IgD-negative memory B cell (primary cell): Measurements from ENCODE around the gene DUSP28. TPM values are rescaled to one million over a fixed set of nuclear protein-coding genes. Genes with fewer than 3 reads are reported as not detected.
"Not testable (repeated sequence)": the region's sequence is repeated elsewhere in the genome, so short reads cannot be mapped to it uniquely, and the experiment has no call there.

Experiments
- H3K27ac Mint-ChIP-seq, 3 donors: one replicate each; pipeline ENCODE4 v1.8.0; 2020 to 2022; ENCODE audit warnings: mild to moderate bottlenecking in 3 of 3, mixed read lengths in 3 of 3, moderate library complexity in 1 of 3
- H3K27me3 Mint-ChIP-seq: one replicate; pipeline ENCODE4 v1.8.0; 2021; ENCODE audit warnings: mixed read lengths
- H3K36me3 Mint-ChIP-seq: one replicate; pipeline ENCODE4 v1.8.0; 2020; ENCODE audit warnings: mild to moderate bottlenecking, mixed read lengths
- H3K4me1 Mint-ChIP-seq, 3 donors: one replicate each; pipeline ENCODE4 v1.8.0; 2020 to 2022; ENCODE audit warnings: mixed read lengths in 3 of 3, mild to moderate bottlenecking in 1 of 3
- H3K4me3 Mint-ChIP-seq, 4 donors: one replicate each; pipeline ENCODE4 v1.8.0; 2020 to 2022; ENCODE audit warnings: mild to moderate bottlenecking in 4 of 4, mixed read lengths in 4 of 4, moderate library complexity in 3 of 4
- H3K9me3 Mint-ChIP-seq, 3 donors: one replicate each; pipeline ENCODE4 v1.8.0; 2020 to 2021; ENCODE audit warnings: mixed read lengths in 3 of 3, mild to moderate bottlenecking in 1 of 3
- polyA plus RNA-seq: library from polyadenylated mRNA; unstranded; fragments of 300-500 nt; fragmentation: Illumina TruSeq; gene quantifications from one replicate; pipeline ENCODE4 v1.2.3, GENCODE V29; 2021

Gene DUSP28
- polyA plus RNA-seq, 1 donor from 2014 or later = 23.4 TPM

DNA sequence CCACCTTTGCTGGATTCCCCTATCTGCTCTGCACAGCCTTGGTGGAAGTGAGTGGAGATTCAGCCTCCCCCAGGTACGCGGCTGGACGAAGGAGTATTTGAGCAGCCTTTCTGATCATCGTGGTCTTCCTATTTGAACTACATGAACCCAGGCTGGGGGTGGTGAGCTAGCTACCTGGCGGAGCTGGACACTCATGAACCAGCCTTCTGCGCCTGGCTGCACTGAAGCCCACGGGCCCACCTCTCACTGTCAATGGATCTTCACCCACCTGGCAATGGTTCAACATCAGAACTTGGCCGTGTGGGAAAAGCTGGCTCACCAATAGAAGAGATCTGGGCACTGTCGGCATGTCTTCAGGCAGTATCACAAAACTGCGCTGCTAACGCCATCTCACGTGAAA lies 37.8 kb upstream of the DUSP28 start:
- peaks cover 29% of the 10 kb centered on the region for H3K36me3 Mint-ChIP-seq
- no peak overlapping the region for H3K27ac Mint-ChIP-seq
- H3K27me3 Mint-ChIP-seq = no peaks in the 10 kb centered on the region
- peaks cover 0 to 9% (median 3%) of the 10 kb centered on the region in 3 donors for H3K9me3 Mint-ChIP-seq
- H3K4me1 Mint-ChIP-seq = peaks cover 0 to 5% (median 3%) of the 10 kb centered on the region in 3 donors
- H3K4me3 Mint-ChIP-seq = no peak overlapping the region

GRCh38 chr2:240523451-240524281 lies 36.5 kb upstream of the DUSP28 start:
- H3K27ac Mint-ChIP-seq = no peak overlapping the region
- peaks cover 0 to 9% (median 3%) of the 10 kb centered on the region in 3 donors for H3K9me3 Mint-ChIP-seq
- peaks cover 27% of the 10 kb centered on the region for H3K36me3 Mint-ChIP-seq

DNA sequence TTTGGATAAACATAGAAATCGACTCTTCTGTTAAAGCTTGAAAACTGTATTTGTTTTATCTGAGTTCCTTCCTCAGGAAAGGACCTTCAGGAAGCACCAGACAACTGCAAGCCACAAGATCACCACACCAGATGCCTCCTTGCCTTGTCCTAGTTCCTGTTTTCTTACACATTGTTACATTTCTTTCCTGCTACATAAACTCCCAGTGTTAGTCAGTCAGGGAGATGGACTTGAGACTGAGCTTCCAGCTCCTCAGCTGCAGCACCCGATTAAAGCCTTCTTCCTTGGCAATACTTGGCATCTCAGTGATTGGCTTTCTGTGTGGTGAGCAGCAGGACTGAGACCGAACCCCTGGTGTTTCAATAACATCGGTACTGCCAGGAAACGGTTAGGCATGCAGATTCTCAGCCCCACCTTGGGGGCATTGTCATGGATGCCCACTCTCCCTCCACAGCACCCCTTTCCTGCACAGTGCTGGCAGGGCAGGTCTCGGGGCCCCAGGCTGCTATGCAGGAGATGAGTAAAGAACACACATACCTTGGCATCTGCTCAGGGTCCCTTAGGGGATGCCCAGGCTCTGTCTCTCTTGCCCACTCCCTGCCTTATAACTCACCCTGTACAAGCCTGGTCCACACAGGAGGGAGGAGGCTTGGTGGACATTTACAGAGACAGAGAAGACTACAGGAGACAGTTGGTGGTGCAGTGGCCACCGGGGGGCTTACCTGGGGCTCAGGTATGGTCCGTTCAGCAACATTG lies 35.0 kb upstream of the DUSP28 start:
- Mint-ChIP-seq H3K27ac (no peak overlapping the region), H3K4me1 (peaks cover 0 to 11% (median 3%) of the 10 kb centered on the region in 3 donors), H3K36me3 (peaks cover 36% of the 10 kb centered on the region), H3K27me3 (no peaks in the 10 kb centered on the region), H3K4me3 (no peak overlapping the region), H3K9me3 (peaks cover 0 to 9% (median 3%) of the 10 kb centered on the region in 3 donors)

More at GRCh38 chr2:240523451-240524281, 36.5 kb upstream of the DUSP28 start:
- peaks cover 0 to 9% (median 3%) of the 10 kb centered on the region in 3 donors for H3K4me1 Mint-ChIP-seq
- no peaks in the 10 kb centered on the region for H3K27me3 Mint-ChIP-seq
- no peak overlapping the region for H3K4me3 Mint-ChIP-seq

GRCh38 chr2:240525802-240526201 lies 34.4 kb upstream of the DUSP28 start:
- Mint-ChIP-seq H3K4me1 (peaks cover 0 to 9% (median under 1%) of the 10 kb centered on the region in 3 donors), H3K36me3 (peaks cover 39% of the 10 kb centered on the region), H3K27me3 (no peaks in the 10 kb centered on the region), H3K4me3 (no peak overlapping the region), H3K27ac (no peak overlapping the region), H3K9me3 (peaks cover 0 to 9% (median 3%) of the 10 kb centered on the region in 3 donors)

GRCh38 chr2:240526521-240526920 lies 33.6 kb upstream of the DUSP28 start:
- H3K9me3 Mint-ChIP-seq = peaks cover 5 to 9% (median 5%) of the 10 kb centered on the region in 3 donors
- no peaks in the 10 kb centered on the region for H3K27me3 Mint-ChIP-seq
- H3K36me3 Mint-ChIP-seq = peaks cover 45% of the 10 kb centered on the region
- no peak overlapping the region for H3K4me3 Mint-ChIP-seq
- no peak overlapping the region for H3K27ac Mint-ChIP-seq
- H3K4me1 Mint-ChIP-seq = peaks cover 0 to 9% (median 0%) of the 10 kb centered on the region in 3 donors

DNA sequence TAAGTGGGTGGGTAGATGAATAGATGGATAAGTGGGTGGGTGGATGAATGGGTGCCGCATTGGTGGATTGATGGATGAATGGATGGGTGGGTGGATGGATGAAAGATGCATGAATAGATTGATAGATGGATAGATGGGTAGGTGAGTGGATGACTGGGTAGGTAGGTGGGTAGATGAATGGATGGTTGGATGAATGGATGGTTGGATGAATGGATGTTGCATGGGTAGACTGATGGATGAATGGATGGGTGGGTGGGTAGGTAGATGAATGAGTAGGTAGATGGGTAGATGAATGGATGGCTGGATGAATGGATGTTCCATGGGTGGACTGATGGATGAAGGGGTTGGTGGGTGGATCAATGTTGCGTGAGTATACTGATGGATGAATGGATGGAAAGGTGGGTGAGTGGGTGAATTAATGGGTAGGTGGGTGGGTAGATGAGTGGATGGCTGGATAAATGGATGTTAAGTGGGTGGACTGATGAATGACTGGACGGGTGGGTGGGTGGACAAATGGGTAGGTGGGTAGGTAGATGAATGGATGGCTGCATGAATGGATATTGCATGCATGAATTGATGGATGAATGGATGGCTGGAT lies 32.9 kb upstream of the DUSP28 start:
- H3K36me3 Mint-ChIP-seq = peaks cover 49% of the 10 kb centered on the region
- no peak overlapping the region for H3K27ac Mint-ChIP-seq
- no peaks in the 10 kb centered on the region for H3K27me3 Mint-ChIP-seq
- H3K4me1 Mint-ChIP-seq = peaks cover 0 to 9% (median 0%) of the 10 kb centered on the region in 3 donors
- peaks cover 7 to 14% (median 10%) of the 10 kb centered on the region in 3 donors for H3K9me3 Mint-ChIP-seq
- H3K4me3 Mint-ChIP-seq = no peak overlapping the region

DNA sequence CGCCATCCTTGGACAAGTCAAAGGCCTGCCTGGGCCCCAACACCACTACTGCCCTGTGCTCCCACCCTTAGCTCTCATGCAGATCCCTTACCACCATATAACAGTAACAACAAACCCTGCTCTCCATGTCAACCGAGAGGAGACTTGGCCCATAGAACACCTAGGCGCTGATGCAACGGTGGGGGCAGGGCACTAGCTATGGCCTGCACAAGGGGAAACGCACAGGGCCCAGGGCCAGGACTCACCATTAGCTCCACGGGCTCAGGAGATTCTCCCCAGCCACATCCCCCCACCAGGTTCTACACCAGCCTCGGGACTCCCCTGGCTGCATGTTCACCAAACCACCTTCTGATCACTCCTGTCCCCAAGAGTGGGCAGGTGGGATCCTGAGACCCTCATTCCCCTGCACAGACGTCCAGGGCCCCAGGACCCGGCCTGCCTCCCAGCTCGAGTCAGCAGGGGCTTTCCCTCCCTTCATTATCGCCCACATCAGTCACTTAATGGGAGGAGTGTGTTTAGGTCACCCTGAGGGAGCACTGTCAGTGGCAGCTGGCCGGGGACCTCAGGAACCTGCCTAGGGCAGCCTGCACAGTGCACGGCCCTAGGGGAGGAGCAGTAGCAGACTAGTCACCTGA lies 31.6 kb upstream of the DUSP28 start:
- peaks cover 7 to 14% (median 14%) of the 10 kb centered on the region in 3 donors for H3K9me3 Mint-ChIP-seq
- no peak overlapping the region for H3K27ac Mint-ChIP-seq
- peaks cover 0 to 9% (median 0%) of the 10 kb centered on the region in 3 donors for H3K4me1 Mint-ChIP-seq
- no peak overlapping the region for H3K4me3 Mint-ChIP-seq
- H3K36me3 Mint-ChIP-seq = peaks cover 51% of the 10 kb centered on the region
- H3K27me3 Mint-ChIP-seq = no peaks in the 10 kb centered on the region

DNA sequence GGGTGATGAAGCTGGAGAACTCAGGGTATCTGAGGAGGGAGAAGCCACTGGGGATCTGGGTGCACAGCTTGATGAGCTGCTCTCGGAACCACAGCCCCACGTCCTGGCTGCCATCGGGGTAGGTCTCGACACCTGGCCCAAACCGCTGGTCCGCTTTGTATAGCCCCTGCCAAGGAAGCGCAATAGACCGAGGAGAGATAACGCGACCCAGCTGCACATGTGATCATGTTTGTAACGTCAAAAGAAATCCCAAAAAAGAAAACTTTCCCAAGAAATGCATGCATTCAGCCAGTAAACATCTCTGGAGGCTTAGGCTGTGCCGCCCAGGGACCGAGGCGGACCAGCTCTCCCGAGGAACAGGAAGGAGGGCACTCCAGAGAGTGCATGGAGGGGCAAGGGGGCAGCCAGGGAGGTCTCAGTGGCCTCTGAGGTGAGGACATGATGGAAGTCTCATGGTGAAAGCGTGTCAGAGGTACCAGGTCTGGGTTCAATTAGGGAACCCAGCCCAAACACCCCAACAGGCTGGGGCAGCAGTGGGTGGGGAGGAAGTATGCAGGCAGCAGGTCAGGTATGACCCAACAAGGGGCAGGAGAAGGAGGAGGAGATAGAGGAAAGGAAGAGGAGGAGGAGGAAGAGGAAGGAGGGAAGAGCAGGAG lies 30.7 kb upstream of the DUSP28 start:
- Mint-ChIP-seq H3K36me3 (peaks cover 48% of the 10 kb centered on the region), H3K27ac (peak overlapping the region in 1 of 3 donors; percentile 53), H3K27me3 (no peaks in the 10 kb centered on the region), H3K4me3 (no peak overlapping the region), H3K9me3 (peaks cover 7 to 14% (median 14%) of the 10 kb centered on the region in 3 donors), H3K4me1 (peaks cover 0 to 9% (median 0%) of the 10 kb centered on the region in 3 donors)

GRCh38 chr2:240530181-240530580 lies 30.0 kb upstream of the DUSP28 start:
- H3K27me3 Mint-ChIP-seq = no peaks in the 10 kb centered on the region
- peaks cover 47% of the 10 kb centered on the region for H3K36me3 Mint-ChIP-seq
- H3K4me3 Mint-ChIP-seq = no peak overlapping the region
- peaks cover 0 to 9% (median 0%) of the 10 kb centered on the region in 3 donors for H3K4me1 Mint-ChIP-seq
- peaks cover 7 to 14% (median 9%) of the 10 kb centered on the region in 3 donors for H3K9me3 Mint-ChIP-seq
- peak overlapping the region in 1 of 3 donors; percentile 85 for H3K27ac Mint-ChIP-seq

- H3K36me3 Mint-ChIP-seq = peaks cover 46% of the 10 kb centered on the region
- peaks cover 0 to 11% (median 0%) of the 10 kb centered on the region in 3 donors for H3K4me1 Mint-ChIP-seq
- H3K4me3 Mint-ChIP-seq = no peak overlapping the region
- peaks cover 7 to 14% (median 8%) of the 10 kb centered on the region in 3 donors for H3K9me3 Mint-ChIP-seq
- H3K27ac Mint-ChIP-seq = no peak overlapping the region
- no peaks in the 10 kb centered on the region for H3K27me3 Mint-ChIP-seq
Observed at GRCh38 chr2:240531038-240531437, 29.1 kb upstream of the DUSP28 start.

- Mint-ChIP-seq H3K9me3 (peaks cover 5 to 14% (median 8%) of the 10 kb centered on the region in 3 donors), H3K4me3 (no peak overlapping the region), H3K27me3 (no peaks in the 10 kb centered on the region), H3K4me1 (peaks cover 0 to 9% (median 3%) of the 10 kb centered on the region in 3 donors), H3K36me3 (peaks cover 38% of the 10 kb centered on the region), H3K27ac (peak overlapping the region in 1 of 3 donors; percentile 16)
Observed at GRCh38 chr2:240532031-240532775, 28.0 kb upstream of the DUSP28 start.

DNA sequence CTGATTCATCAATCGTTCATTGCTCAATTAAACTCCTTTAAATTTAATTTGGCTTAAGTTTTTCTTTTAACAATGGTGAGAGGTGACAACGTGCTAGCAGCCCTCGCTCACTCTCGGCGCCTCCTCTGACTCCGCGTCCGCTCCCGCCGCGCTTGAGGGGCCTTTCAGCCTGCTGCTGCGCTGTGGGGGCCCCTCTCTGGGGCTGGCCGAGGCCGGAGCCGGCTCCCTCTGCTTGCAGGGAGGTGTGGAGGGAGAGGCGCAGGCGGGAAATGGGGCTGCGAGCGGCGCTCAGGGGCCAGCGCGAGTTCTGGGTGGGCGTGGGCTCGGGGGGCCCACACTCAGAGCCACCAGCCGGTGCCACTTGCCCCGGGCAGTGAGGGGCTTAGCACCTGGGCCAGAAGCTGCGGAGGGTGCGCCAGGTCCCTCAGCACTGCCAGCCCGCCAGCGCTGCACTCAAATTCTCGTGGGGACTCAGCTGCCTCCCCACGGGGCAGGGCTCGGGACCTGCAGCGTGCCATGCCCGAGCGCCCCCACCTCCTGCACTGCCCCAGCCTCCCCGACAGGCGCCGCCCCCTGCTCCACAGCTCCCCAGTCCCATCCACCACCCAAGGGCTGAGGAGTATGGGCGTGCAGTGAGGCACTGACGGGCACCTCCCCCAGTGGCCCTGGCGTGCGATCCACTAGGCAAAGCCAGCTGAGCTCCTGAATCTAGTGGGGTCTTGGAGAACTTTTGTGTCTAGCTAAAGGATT lies 22.0 kb upstream of the DUSP28 start:
- H3K4me1 Mint-ChIP-seq = peaks cover 0 to 7% (median 3%) of the 10 kb centered on the region in 3 donors
- peaks cover 16% of the 10 kb centered on the region for H3K36me3 Mint-ChIP-seq
- no peak overlapping the region for H3K4me3 Mint-ChIP-seq
- H3K9me3 Mint-ChIP-seq = no peaks in the 10 kb centered on the region
- H3K27ac Mint-ChIP-seq = no peak overlapping the region
- no peaks in the 10 kb centered on the region for H3K27me3 Mint-ChIP-seq

DNA sequence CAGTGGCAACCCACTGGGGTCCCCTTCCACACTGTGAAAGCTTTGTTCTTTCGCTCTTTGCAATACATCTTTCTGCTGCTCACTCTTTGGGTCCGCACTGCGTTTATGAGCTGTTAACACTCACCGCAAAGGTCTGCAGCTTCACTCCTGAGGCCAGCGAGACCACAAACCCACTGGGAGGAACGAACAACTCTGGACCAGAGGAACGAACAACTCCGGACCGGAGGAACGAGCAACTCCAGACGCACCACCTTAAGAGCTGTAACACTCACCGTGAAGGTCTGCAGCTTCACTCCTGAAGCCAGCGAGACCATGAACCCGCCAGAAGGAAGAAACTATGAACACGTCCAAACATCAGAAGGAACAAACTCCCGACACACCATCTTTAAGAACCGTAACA lies 21.1 kb upstream of the DUSP28 start:
- H3K4me1 Mint-ChIP-seq, H3K27me3 Mint-ChIP-seq, H3K9me3 Mint-ChIP-seq, H3K27ac Mint-ChIP-seq, H3K4me3 Mint-ChIP-seq: not testable (repeated sequence)
- peaks cover 14% of the 10 kb centered on the region for H3K36me3 Mint-ChIP-seq
